DMS 273 (cell line): ENCODE measurements around the gene PGLYRP4.
"Not testable (repeated sequence)": the region's sequence is repeated elsewhere in the genome, so short reads cannot be mapped to it uniquely, and the experiment has no call there.

Source experiments
- DNase-seq: peaks from one replicate; lab custom pipeline; 2025; ENCODE audit not compliant: unreplicated experiment; lab: John Stamatoyannopoulos, UW

PGLYRP4 gene

GRCh38 chr1:153341431-153341934, 7.2 kb downstream of the PGLYRP4 start:
- no peak for DNase-seq

DNA sequence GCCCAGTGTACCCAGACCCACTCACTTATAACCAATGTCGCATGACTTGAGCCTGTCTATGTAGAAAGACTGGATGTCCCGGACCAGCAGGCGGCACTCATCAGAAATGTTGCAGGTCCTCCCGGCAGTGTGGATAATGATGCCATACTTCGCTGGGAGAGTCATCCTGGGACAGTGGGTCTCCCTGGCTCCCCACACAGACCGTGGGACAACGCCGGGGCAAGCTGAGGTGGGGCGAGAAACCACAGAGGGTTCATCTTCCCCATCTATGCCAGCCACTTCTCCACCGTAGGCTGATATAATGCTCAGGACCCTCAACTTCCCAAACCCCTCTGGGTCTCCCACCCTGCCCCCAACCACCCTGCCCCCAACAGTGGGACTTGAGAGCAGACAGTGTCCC, 8.3 kb downstream of the PGLYRP4 start:
- DNase-seq: no peak

GRCh38 chr1:153339802-153340201, 8.8 kb downstream of the PGLYRP4 start:
- no peak for DNase-seq

- no peak for DNase-seq
Observed at GRCh38 chr1:153337980-153338853, 10.4 kb downstream of the PGLYRP4 start.

DNA sequence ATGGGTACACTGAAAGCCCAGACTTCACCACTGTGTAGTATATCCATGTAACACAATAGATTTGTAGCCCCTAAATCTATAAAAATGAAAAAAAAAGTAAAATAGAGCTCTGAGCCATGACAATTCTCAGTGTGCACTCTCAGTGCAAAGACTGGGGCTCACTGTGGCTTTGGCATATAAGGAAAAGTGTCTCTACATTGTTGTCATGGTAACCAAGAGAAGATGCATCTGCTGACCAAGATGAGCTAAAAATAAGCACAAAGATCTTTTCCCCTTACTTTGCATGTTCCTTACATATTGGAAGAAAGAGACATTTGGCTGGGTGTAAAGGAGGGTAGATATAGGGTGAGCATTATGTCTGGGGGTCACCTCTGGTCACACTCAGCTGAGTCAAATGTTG, 12.0 kb downstream of the PGLYRP4 start:
- no peak for DNase-seq

DNA sequence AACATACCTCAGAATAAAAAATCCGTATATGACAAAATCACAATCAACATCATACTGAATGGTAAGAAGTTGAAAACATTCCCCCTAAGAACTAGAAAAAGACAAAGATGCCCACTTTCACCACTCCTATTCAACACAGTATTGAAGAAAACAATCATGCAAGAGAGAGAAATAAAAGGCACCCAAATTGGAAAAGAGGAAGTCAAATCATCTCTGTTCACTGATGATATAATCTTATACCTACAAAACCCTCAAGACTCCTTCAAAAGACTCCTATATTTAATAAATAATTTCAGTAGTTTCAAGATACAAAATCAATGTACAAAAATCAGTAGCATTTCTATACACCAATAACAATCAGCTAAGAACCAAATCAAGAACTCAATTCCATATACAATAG, 14.7 kb downstream of the PGLYRP4 start:
- no peak for DNase-seq

DNA sequence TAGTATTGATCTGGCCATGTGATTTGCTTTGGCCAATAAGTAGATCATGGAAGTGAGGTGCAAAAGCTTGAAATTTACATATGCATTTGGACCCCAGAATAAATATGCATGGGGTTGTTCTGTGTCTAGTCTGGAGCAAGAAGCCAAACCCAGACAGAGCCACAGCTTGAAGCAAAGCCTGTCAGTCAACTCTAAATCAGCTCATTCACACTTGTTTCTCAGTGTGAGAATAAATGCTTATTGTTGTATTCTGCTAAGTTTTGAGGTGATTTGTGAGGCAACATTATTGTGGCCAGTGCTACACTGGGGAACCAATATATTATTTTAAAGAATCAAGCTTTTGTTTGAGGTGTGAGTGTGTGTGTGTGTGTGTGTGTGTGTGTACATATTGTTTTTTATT, 23.7 kb downstream of the PGLYRP4 start:
- DNase-seq: no peak

DNA sequence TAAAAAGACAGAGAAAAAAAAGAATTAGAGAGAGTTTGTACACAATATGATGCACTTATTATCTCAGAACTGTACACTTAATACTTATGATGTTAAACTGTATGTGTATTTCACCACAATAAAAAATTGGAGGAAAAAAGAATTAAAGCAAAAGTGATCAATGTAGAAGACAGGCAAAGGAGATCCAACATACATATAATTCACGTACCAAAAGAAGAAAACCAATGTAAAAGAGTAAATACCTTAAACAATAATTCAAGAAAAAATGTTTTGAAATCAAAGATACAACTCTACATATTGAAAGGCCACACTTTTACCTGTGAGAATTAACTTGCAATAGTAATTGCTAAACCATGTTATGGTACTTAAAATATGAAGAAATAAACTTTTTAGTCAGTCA, 26.1 kb downstream of the PGLYRP4 start:
- DNase-seq: no peak

- not testable (repeated sequence) for DNase-seq
Observed at GRCh38 chr1:153318145-153318544, 30.5 kb downstream of the PGLYRP4 start.

- DNase-seq: not testable (repeated sequence)
Observed at GRCh38 chr1:153316013-153316412, 32.6 kb downstream of the PGLYRP4 start.

- not testable (repeated sequence) for DNase-seq
Observed at GRCh38 chr1:153314388-153314787, 34.3 kb downstream of the PGLYRP4 start.

GRCh38 chr1:153313288-153313687, 35.4 kb downstream of the PGLYRP4 start:
- DNase-seq: no peak

GRCh38 chr1:153312570-153313186, 36.0 kb downstream of the PGLYRP4 start, which contains the start of gene PGLYRP3:
TSS of gene PGLYRP3 (minus strand) at chr1:153312952. CDS start at chr1:153310665, 2,287 bp downstream.
- peak; percentile 18 for DNase-seq

GRCh38 chr1:153310526-153310925, 38.1 kb downstream of the PGLYRP4 start:
- DNase-seq: no peak

DNA sequence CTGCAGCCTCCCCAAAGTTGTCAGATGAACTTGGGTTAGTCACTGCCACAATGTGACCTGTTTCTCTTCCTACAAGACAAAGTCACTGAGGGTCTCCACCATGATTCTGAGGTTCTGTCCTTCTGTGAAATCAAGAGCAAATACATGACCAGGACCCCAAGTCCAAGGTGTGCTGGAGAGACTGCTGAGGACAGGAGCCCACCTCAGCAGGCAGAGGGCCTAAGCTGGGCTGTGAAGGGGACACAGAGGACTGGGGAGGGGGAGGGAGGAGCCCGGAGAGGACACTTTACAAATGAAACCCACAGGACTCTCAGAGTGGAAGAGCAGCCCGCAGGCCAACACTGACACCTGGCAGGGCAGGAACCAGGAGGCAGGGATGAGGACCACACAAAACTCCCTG, 39.2 kb downstream of the PGLYRP4 start:
- DNase-seq: no peak

- DNase-seq: no peak
Observed at GRCh38 chr1:153308540-153308939, 40.1 kb downstream of the PGLYRP4 start.

DNA sequence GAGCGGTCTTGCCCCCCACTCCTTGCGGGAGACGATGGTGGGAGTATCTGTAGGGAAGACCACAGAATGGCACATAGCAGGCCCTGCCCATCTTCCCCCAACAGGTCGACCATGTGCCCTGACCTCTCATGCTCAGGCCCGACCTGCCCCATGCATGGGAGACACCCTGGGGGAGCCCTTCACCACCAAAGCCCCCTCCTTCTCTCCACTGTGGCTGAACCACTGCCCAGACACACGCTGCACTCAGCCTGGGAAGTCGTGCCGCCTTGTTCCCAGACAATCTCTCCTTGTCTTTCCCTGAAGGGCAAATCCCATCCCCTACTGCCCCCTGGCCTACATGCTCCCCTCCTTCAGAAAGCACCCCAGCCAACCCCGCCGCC, 41.4 kb downstream of the PGLYRP4 start:
- DNase-seq: no peak

GRCh38 chr1:153306303-153307220, 42.1 kb downstream of the PGLYRP4 start:
- DNase-seq: no peak

DNA sequence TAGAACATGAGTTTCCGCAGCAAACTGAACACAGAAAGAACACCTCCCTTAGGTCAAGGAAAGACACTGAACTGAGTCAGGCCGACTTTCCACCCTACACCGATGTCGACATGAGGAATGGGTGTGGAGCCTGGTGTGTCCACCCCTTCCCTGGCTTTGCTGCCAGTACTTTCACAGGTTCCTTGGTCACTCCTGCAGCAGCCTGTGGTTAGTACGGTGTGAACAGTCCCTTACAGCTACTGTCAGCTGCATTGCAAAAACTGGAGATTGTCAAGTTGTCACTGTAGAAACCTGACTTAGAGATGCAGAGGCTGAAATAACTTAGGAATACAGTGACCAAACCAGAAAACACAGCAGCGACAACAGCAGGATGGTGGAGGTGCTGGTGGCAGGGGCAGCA, 43.0 kb downstream of the PGLYRP4 start:
- no peak for DNase-seq

DNA sequence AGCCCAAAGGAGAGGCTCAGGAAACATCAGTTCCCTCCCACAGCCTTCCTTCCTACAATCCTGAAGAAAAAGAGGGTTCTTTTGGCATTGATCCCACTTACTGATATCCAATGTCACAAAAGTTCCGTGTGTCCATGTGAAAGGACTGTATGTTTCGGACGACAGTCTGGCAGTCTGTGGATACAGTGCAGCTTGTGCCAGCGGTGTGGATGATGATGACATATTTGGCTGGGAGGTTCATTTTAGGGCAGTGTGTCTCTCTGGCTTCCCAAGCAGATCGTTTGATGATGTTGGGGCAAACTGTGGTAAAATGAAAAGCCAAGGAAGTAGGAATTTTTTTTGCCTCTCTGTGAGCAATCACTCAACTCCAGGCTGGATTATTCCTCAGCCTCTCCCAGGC, 46.3 kb downstream of the PGLYRP4 start:
- DNase-seq: no peak

- DNase-seq: no peak
Observed at GRCh38 chr1:153293851-153294250, 54.8 kb downstream of the PGLYRP4 start.
